Muscle of leg (tissue), 11 donors: ENCODE results near the gene UIMC1. TPM values are rescaled to one million over a fixed set of nuclear protein-coding genes. Genes with fewer than 3 reads are reported as not detected.

Experiments used
- DNase-seq: peaks from one replicate; pipeline ENCODE4 v3.0.0; 2013
- H3K27ac ChIP-seq: one replicate; pipeline ENCODE4 v1.5.1; 2013; ENCODE audit warnings: mild to moderate bottlenecking, low read length, control low read depth
- H3K27me3 ChIP-seq: one replicate; pipeline ENCODE4 v1.6.1; 2013; ENCODE audit warnings: low read length; ENCODE audit not compliant: control insufficient read depth, insufficient read depth
- H3K36me3 ChIP-seq: one replicate; pipeline ENCODE4 v1.6.1; 2013; ENCODE audit warnings: low read length; ENCODE audit not compliant: control insufficient read depth, insufficient read depth
- H3K4me1 ChIP-seq: one replicate; pipeline ENCODE4 v1.6.1; 2013; ENCODE audit warnings: low read length; ENCODE audit not compliant: control insufficient read depth, insufficient read depth
- H3K4me3 ChIP-seq: one replicate; pipeline ENCODE4 v1.5.1; 2013; ENCODE audit warnings: low read length, control low read depth
- H3K9me3 ChIP-seq: replicated peaks from 2 replicates; pipeline ENCODE4 v1.6.1; 2013; ENCODE audit warnings: low read depth, low read length; ENCODE audit not compliant: control insufficient read depth
- WGBS: methylation state at CpG from one replicate; pipeline ENCODE4 v1.1.5; 2013; ENCODE audit warnings: missing lambda C conversion rate; ENCODE audit not compliant: insufficient coverage; 5-methylcytosine and 5-hydroxymethylcytosine counted together
- polyA plus RNA-seq, 8 donors: library from polyadenylated mRNA; unstranded; fragments of 120-200 nt; gene quantifications; one replicate each; pipeline versions ENCODE4 v1.2.1 to v1.2.3, GENCODE V29; 2013; ENCODE audit warnings: inconsistent platforms in 1 of 8, low replicate concordance in 1 of 8; ENCODE audit not compliant: insufficient read length in 8 of 8, insufficient read depth in 1 of 8
- total RNA-seq: library from RNA; stranded (reverse); fragments of 120-200 nt; gene quantifications from one replicate; pipeline ENCODE4 v1.2.4, GENCODE V29; 2013

Gene UIMC1
- total and polyA plus RNA-seq, 9 donors, result 23.1 to 31.1 (median 28.3) TPM

DNA sequence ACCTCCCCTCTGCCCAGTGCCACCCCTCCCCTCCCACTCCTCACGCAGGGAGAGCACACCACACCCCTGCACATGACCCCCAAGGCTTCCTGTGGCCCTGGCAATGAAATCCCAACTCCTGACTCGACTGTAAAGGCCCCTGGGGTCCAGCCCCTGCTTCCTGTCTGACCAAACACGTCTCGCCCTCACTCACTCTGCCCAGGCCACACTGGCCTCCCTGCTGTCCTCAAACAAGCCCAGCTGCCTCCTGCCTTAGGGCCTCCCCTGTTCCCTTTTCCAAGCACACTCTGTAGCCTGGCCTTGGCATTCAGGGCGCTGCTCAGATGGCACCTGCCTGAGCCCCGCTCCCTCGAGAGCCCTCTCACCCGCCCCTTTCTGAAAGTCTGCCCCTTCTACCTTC lies 149.8 kb downstream of the UIMC1 start:
- H3K4me1 ChIP-seq, result peaks cover 5% of the 10 kb centered on the region
- no peaks in the 10 kb centered on the region for H3K36me3 ChIP-seq
- no peak overlapping the region for H3K27ac ChIP-seq
- 57% methylated on average over 8 of the region's 8 CpGs for WGBS
- H3K27me3 ChIP-seq, result peaks cover 8% of the 10 kb centered on the region
- DNase-seq, result no peak
- H3K4me3 ChIP-seq, result no peak overlapping the region
- no peaks in the 10 kb centered on the region for H3K9me3 ChIP-seq

DNA sequence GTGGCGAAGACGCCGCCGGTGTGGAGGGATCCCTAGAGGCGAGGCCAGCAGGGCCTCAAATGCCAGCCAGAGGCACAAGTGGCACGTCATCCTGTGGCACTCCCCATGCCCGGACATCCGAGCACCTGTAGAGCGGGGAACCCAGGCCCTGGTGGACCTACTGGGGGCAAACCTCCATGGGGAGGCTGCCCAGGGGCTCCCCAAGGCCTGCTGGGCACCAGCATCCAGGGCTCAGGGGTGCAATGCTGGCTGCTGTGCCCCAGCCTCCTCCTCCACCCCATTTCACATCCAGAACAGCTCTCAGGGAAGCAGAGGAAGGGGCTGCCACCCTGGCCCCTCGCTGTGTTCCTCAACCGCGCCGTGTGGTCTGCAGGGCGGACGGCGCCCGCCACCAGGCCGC lies 151.0 kb downstream of the UIMC1 start:
- DNase-seq, result no peak
- Histone ChIP-seq H3K27me3 (peaks cover 12% of the 10 kb centered on the region), H3K36me3 (no peaks in the 10 kb centered on the region), H3K9me3 (no peaks in the 10 kb centered on the region), H3K27ac (no peak overlapping the region), H3K4me1 (peaks cover 9% of the 10 kb centered on the region), H3K4me3 (no peak overlapping the region)
- WGBS, result 90% methylated on average over 12 of the region's 18 CpGs

Other genes with a start within 250 kb of the UIMC1 start
- gene UNC5A, start 196.2 kb downstream of the UIMC1 start, total RNA-seq, result 0.62 TPM
- gene UNC5A, start 196.2 kb downstream of the UIMC1 start, polyA plus RNA-seq, result 1 to 10 TPM in 7 of 8 donors, under 1 TPM in 1; 0.97 to 2.1 (median 1.6) TPM
- gene HK3, start 107.4 kb downstream of the UIMC1 start, total RNA-seq, result 0.75 TPM
- 1 to 10 TPM in 6 of 8 donors, under 1 TPM in 2; 0.49 to 1.9 (median 1.2) TPM for gene HK3, start 107.4 kb downstream of the UIMC1 start, polyA plus RNA-seq
- 16.4 TPM for gene ZNF346, start 15.9 kb upstream of the UIMC1 start, total RNA-seq
- 10 to 100 TPM; 12.4 to 17.1 (median 14.4) TPM for gene ZNF346, start 15.9 kb upstream of the UIMC1 start, polyA plus RNA-seq
- gene FGFR4, start 80.1 kb upstream of the UIMC1 start, total RNA-seq, result 84.8 TPM
- gene FGFR4, start 80.1 kb upstream of the UIMC1 start, polyA plus RNA-seq, result 100 to 1,000 TPM; 123 to 237 (median 177) TPM
- gene NSD1, start 127.0 kb upstream of the UIMC1 start, total RNA-seq, result 63.6 TPM
- 10 to 100 TPM; 28.2 to 46.9 (median 42.3) TPM for gene NSD1, start 127.0 kb upstream of the UIMC1 start, polyA plus RNA-seq